Loucy (cell line): ENCODE data around the gene ORAI3.

Source experiments
- CTCF ChIP-seq: fragments of 200-600 bp; sonication (generic); conservative IDR thresholded peaks from 2 replicates; pipeline ENCODE4 v1.5.1; 2014; ENCODE audit warnings: mild to moderate bottlenecking, antibody characterized with exemption, low read length
- EZH2phosphoT487 ChIP-seq: fragments of 200-600 bp; IDR thresholded peaks from 2 replicates; pipeline ENCODE4 v1.6.1; 2018; ENCODE audit warnings: antibody characterized with exemption, mild to moderate bottlenecking, moderate library complexity, borderline replicate concordance

- TF ChIP-seq CTCF, result no peak
- TF ChIP-seq EZH2phosphoT487, result no peak
These were observed 8.7 kb downstream of the ORAI3 start, which contains the start of gene SETD1A for GRCh38 chr16:30957456-30958174.
